ENCODE measurements around the gene RIT2. TPM values are rescaled to one million over a fixed set of nuclear protein-coding genes. Genes with fewer than 3 reads are reported as not detected.

RIT2 gene
- total RNA-seq, 1 experiment from 2014 or later: not detected

GRCh38 chr18:42736074-42736473 lies 379.4 kb downstream of the RIT2 start:
- Mint-ChIP-seq H3K27me3 (ENCODE audit: unreplicated experiment) (no peaks in the 10 kb centered on the region), H3K9me3 (ENCODE audit: low read depth, unreplicated experiment) (peaks cover 10% of the 10 kb centered on the region), H3K36me3 (ENCODE audit: insufficient read depth, unreplicated experiment) (no peaks in the 10 kb centered on the region), H3K4me3 (ENCODE audit: low read depth, unreplicated experiment) (no peak overlapping the region), H3K4me1 (ENCODE audit: low read depth, unreplicated experiment) (no peaks in the 10 kb centered on the region), H3K27ac (ENCODE audit: unreplicated experiment) (no peak overlapping the region)
- no peak for TF ChIP-seq CTCF (IDR thresholded peaks at IDR 0.05; ENCODE audit: unreplicated experiment)
- CTCF ChIA-PET: no interaction called here
- intact Hi-C loops (cut with micrococcal nuclease; ENCODE audit: unreplicated experiment): no loop called here
- no peak for DNase-seq
- no TSS peak for BruUV-seq (replicated peaks)

- Mint-ChIP-seq H3K27ac (ENCODE audit: unreplicated experiment) (no peak overlapping the region), H3K36me3 (ENCODE audit: insufficient read depth, unreplicated experiment) (no peaks in the 10 kb centered on the region), H3K9me3 (ENCODE audit: low read depth, unreplicated experiment) (peaks cover 12% of the 10 kb centered on the region), H3K4me1 (ENCODE audit: low read depth, unreplicated experiment) (no peaks in the 10 kb centered on the region), H3K4me3 (ENCODE audit: low read depth, unreplicated experiment) (no peak overlapping the region), H3K27me3 (ENCODE audit: unreplicated experiment) (no peaks in the 10 kb centered on the region)
- CTCF ChIA-PET: no interaction called here
- no peak for DNase-seq
- no peak for TF ChIP-seq CTCF (IDR thresholded peaks at IDR 0.05; ENCODE audit: unreplicated experiment)
- intact Hi-C loops (cut with micrococcal nuclease; ENCODE audit: unreplicated experiment): no loop called here
- no TSS peak for BruUV-seq (replicated peaks)
Observed at GRCh38 chr18:42734520-42734919, 381.0 kb downstream of the RIT2 start.

- H3K27ac Mint-ChIP-seq (ENCODE audit: unreplicated experiment): no peak overlapping the region
- H3K4me3 Mint-ChIP-seq (ENCODE audit: low read depth, unreplicated experiment): no peak overlapping the region
- intact Hi-C loops (cut with micrococcal nuclease; ENCODE audit: unreplicated experiment): no loop called here
- CTCF ChIA-PET: no interaction called here
- no peaks in the 10 kb centered on the region for H3K36me3 Mint-ChIP-seq (ENCODE audit: insufficient read depth, unreplicated experiment)
- no peaks in the 10 kb centered on the region for H3K4me1 Mint-ChIP-seq (ENCODE audit: low read depth, unreplicated experiment)
- no peak for DNase-seq
- BruUV-seq (replicated peaks): no TSS peak
- peaks cover 7% of the 10 kb centered on the region for H3K9me3 Mint-ChIP-seq (ENCODE audit: low read depth, unreplicated experiment)
- H3K27me3 Mint-ChIP-seq (ENCODE audit: unreplicated experiment): no peaks in the 10 kb centered on the region
- TF ChIP-seq CTCF (IDR thresholded peaks at IDR 0.05; ENCODE audit: unreplicated experiment): no peak
Observed at GRCh38 chr18:42730272-42730671, 385.2 kb downstream of the RIT2 start.

GRCh38 chr18:42719221-42719620 lies 396.3 kb downstream of the RIT2 start:
- Mint-ChIP-seq H3K4me1 (ENCODE audit: low read depth, unreplicated experiment) (no peaks in the 10 kb centered on the region), H3K36me3 (ENCODE audit: insufficient read depth, unreplicated experiment) (no peaks in the 10 kb centered on the region), H3K4me3 (ENCODE audit: low read depth, unreplicated experiment) (no peak overlapping the region), H3K27me3 (ENCODE audit: unreplicated experiment) (no peaks in the 10 kb centered on the region), H3K9me3 (ENCODE audit: low read depth, unreplicated experiment) (peaks cover 5% of the 10 kb centered on the region), H3K27ac (ENCODE audit: unreplicated experiment) (no peak overlapping the region)
- TF ChIP-seq CTCF (IDR thresholded peaks at IDR 0.05; ENCODE audit: unreplicated experiment): no peak
- intact Hi-C loops (cut with micrococcal nuclease; ENCODE audit: unreplicated experiment): no loop called here
- no TSS peak for BruUV-seq (replicated peaks)
- CTCF ChIA-PET: no interaction called here
- DNase-seq: no peak

GRCh38 chr18:42712065-42712464 lies 403.4 kb downstream of the RIT2 start:
- TF ChIP-seq CTCF (IDR thresholded peaks at IDR 0.05; ENCODE audit: unreplicated experiment): no peak
- DNase-seq: no peak
- CTCF ChIA-PET: no interaction called here
- H3K27ac Mint-ChIP-seq (ENCODE audit: unreplicated experiment): no peak overlapping the region
- no peaks in the 10 kb centered on the region for H3K27me3 Mint-ChIP-seq (ENCODE audit: unreplicated experiment)
- no peaks in the 10 kb centered on the region for H3K4me1 Mint-ChIP-seq (ENCODE audit: low read depth, unreplicated experiment)
- no peak overlapping the region for H3K4me3 Mint-ChIP-seq (ENCODE audit: low read depth, unreplicated experiment)
- no peaks in the 10 kb centered on the region for H3K9me3 Mint-ChIP-seq (ENCODE audit: low read depth, unreplicated experiment)
- no TSS peak for BruUV-seq (replicated peaks)
- H3K36me3 Mint-ChIP-seq (ENCODE audit: insufficient read depth, unreplicated experiment): no peaks in the 10 kb centered on the region
- intact Hi-C loops (cut with micrococcal nuclease; ENCODE audit: unreplicated experiment): no loop called here
